Measurements from ENCODE around the gene PCNT. TPM values are rescaled to one million over a fixed set of nuclear protein-coding genes. Genes with fewer than 3 reads are reported as not detected.
A peak's percentile ranks its signal among the peaks of the same experiment; 100 is the strongest.

The PCNT gene
- total RNA-seq, 1 experiment from 2014 or later: 41.0 TPM

- H3K27me3 Mint-ChIP-seq (ENCODE audit: low read depth): no peaks in the 10 kb centered on the region; the same call in 1 of the 2 replicates
- H3K27ac Mint-ChIP-seq: peak overlapping the region; percentile 58
- ChIA-PET POLR2A (no interaction called here), CTCF (no interaction called here)
- no peak for TF ChIP-seq SMAD3 (CRISPR knock-in tag; IDR thresholded peaks at IDR 0.05; ENCODE audit: borderline replicate concordance)
- no peak for TF ChIP-seq OVOL2 (CRISPR knock-in tag; IDR thresholded peaks at IDR 0.05; ENCODE audit: borderline replicate concordance)
- no peak for TF ChIP-seq PRRX2 (CRISPR knock-in tag; IDR thresholded peaks at IDR 0.05)
- no peak for TF ChIP-seq ZNF416 (CRISPR knock-in tag; IDR thresholded peaks at IDR 0.05)
- TF ChIP-seq CTCF (IDR thresholded peaks at IDR 0.05): no peak
- no peak for TF ChIP-seq FOXK1 (CRISPR knock-in tag; IDR thresholded peaks at IDR 0.05)
- TF ChIP-seq E2F1 (CRISPR knock-in tag; IDR thresholded peaks at IDR 0.05): no peak
- TF ChIP-seq ATF3 (CRISPR knock-in tag; conservative IDR thresholded peaks at IDR 0.05): no peak
- no peak for TF ChIP-seq TEAD4 (CRISPR knock-in tag; IDR thresholded peaks at IDR 0.05)
- TF ChIP-seq ZNF232 (CRISPR knock-in tag; IDR thresholded peaks at IDR 0.05): no peak
- no peak for TF ChIP-seq ZNF281 (CRISPR knock-in tag; IDR thresholded peaks at IDR 0.05)
- no peak for TF ChIP-seq CREB1 (CRISPR knock-in tag; IDR thresholded peaks at IDR 0.05)
- TF ChIP-seq JUN (CRISPR knock-in tag; IDR thresholded peaks at IDR 0.05): no peak
- TF ChIP-seq NFATC4 (CRISPR knock-in tag; IDR thresholded peaks at IDR 0.05): no peak
- no peaks in the 10 kb centered on the region for H3K9me3 Mint-ChIP-seq
- no peaks in the 10 kb centered on the region for H3K4me1 Mint-ChIP-seq
- no peak for ATAC-seq
- H3K36me3 Mint-ChIP-seq: peaks cover 65% of the 10 kb centered on the region
- no peak for DNase-seq (ENCODE audit: low spot score)
- H3K4me3 Mint-ChIP-seq: no peak overlapping the region
Measured at GRCh38 chr21:46361935-46362334, 38.0 kb downstream of the PCNT start.

- Mint-ChIP-seq H3K27me3 (ENCODE audit: low read depth) (no peaks in the 10 kb centered on the region; the same call in 1 of the 2 replicates), H3K4me1 (no peaks in the 10 kb centered on the region), H3K9me3 (no peaks in the 10 kb centered on the region), H3K27ac (peak overlapping the region; percentile 87; the same call in 1 of the 2 replicates), H3K4me3 (no peak overlapping the region), H3K36me3 (peaks cover 66% of the 10 kb centered on the region)
- ChIA-PET CTCF (interaction anchor here (0.8 kb wide), 1 partner anchor 58 kb away, joined by 3 read pairs; no protein-coding TSS in a partner anchor), POLR2A (no interaction called here)
- TF ChIP-seq USF1 (CRISPR knock-in tag; IDR thresholded peaks at IDR 0.05): no peak
- no peak for ATAC-seq
- DNase-seq (ENCODE audit: low spot score): no peak
Measured at GRCh38 chr21:46362946-46363345, 39.0 kb downstream of the PCNT start.

- no peak overlapping the region for H3K27ac Mint-ChIP-seq
- H3K36me3 Mint-ChIP-seq: peaks cover 61% of the 10 kb centered on the region
- no peak overlapping the region for H3K4me3 Mint-ChIP-seq
- ChIA-PET POLR2A (interaction anchor here (0.6 kb wide), 1 partner anchor 281 kb away, joined by 4 read pairs; no protein-coding TSS in a partner anchor), CTCF (interaction anchor here (0.8 kb wide), 1 partner anchor 57 kb away, joined by 3 read pairs; no protein-coding TSS in a partner anchor)
- no peak for DNase-seq (ENCODE audit: low spot score)
- no peaks in the 10 kb centered on the region for H3K9me3 Mint-ChIP-seq
- no peaks in the 10 kb centered on the region; the same call in 1 of the 2 replicates for H3K27me3 Mint-ChIP-seq (ENCODE audit: low read depth)
- H3K4me1 Mint-ChIP-seq: no peaks in the 10 kb centered on the region
- TF ChIP-seq NFYB (CRISPR knock-in tag; conservative IDR thresholded peaks at IDR 0.05; ENCODE audit: low read depth): no peak
- TF ChIP-seq CBFB (CRISPR knock-in tag; IDR thresholded peaks at IDR 0.05; ENCODE audit: low read depth): no peak
- no peak for TF ChIP-seq ZNF512 (CRISPR knock-in tag; IDR thresholded peaks at IDR 0.05; ENCODE audit: borderline replicate concordance)
- TF ChIP-seq ATF6 (CRISPR knock-in tag; IDR thresholded peaks at IDR 0.05): no peak
- no peak for TF ChIP-seq ZNF671 (CRISPR knock-in tag; IDR thresholded peaks at IDR 0.05)
- no peak for TF ChIP-seq NR3C1 (CRISPR knock-in tag; conservative IDR thresholded peaks at IDR 0.05; ENCODE audit: low read depth)
- no peak for TF ChIP-seq ZNF121 (CRISPR knock-in tag; IDR thresholded peaks at IDR 0.05)
- no peak for TF ChIP-seq NFATC4 (CRISPR knock-in tag; IDR thresholded peaks at IDR 0.05)
- no peak for TF ChIP-seq GTF2I (CRISPR knock-in tag; conservative IDR thresholded peaks at IDR 0.05)
- peak; percentile 30; the same call in 1 of the 2 replicates for ATAC-seq
Measured at GRCh38 chr21:46363698-46364097, 39.7 kb downstream of the PCNT start.
